ENCODE results near the gene DUSP15. TPM values are rescaled to one million over a fixed set of nuclear protein-coding genes. Genes with fewer than 3 reads are reported as not detected.

DUSP15 gene
- polyA plus RNA-seq, 3 donors = not detected

GRCh38 chr20:31848088-31848999 lies 22.0 kb downstream of the DUSP15 start:
- Histone ChIP-seq H3K9ac (ENCODE audit: insufficient read depth, low read length, poor library complexity, severe bottlenecking) (no peak overlapping the region), H3K4me3 (replicated peaks in 1 of 3; ENCODE audit: low read depth in 2 of 3, low read length in 3 of 3) (no peak overlapping the region), H3K27ac (ENCODE audit: low read depth in 1 of 2, low read length in 2 of 2) (no peak overlapping the region), H3K4me1 (ENCODE audit: control insufficient read depth in 1 of 2, insufficient read depth in 2 of 2, low read length in 2 of 2) (no peaks in the 10 kb centered on the region), H4K20me1 (ENCODE audit: insufficient read depth, low read length) (no peaks in the 10 kb centered on the region), H3K27me3 (ENCODE audit: control insufficient read depth in 2 of 2, insufficient read depth in 2 of 2, low read length in 2 of 2) (peaks cover 0 to 18% of the 10 kb centered on the region in 2 donors), H3K36me3 (replicated peaks in 1 of 2; ENCODE audit: control insufficient read depth in 1 of 2, insufficient read depth in 2 of 2, low read length in 2 of 2) (no peaks in the 10 kb centered on the region), H3K79me2 (ENCODE audit: insufficient read depth, low read length) (no peaks in the 10 kb centered on the region), H2AFZ (ENCODE audit: insufficient read depth, low read depth, low read length, poor library complexity, severe bottlenecking) (no peak overlapping the region), H3K9me3 (replicated peaks in 1 of 2; ENCODE audit: control insufficient read depth in 1 of 2, insufficient read depth in 1 of 2, low read length in 2 of 2) (no peaks in the 10 kb centered on the region), H3K4me2 (replicated peaks; ENCODE audit: extremely low read depth, low read length, poor library complexity, severe bottlenecking) (no peak overlapping the region)
- no peaks in the 10 kb centered on the region for H3K4me1 Mint-ChIP-seq
- TF ChIP-seq, protein P1, sequence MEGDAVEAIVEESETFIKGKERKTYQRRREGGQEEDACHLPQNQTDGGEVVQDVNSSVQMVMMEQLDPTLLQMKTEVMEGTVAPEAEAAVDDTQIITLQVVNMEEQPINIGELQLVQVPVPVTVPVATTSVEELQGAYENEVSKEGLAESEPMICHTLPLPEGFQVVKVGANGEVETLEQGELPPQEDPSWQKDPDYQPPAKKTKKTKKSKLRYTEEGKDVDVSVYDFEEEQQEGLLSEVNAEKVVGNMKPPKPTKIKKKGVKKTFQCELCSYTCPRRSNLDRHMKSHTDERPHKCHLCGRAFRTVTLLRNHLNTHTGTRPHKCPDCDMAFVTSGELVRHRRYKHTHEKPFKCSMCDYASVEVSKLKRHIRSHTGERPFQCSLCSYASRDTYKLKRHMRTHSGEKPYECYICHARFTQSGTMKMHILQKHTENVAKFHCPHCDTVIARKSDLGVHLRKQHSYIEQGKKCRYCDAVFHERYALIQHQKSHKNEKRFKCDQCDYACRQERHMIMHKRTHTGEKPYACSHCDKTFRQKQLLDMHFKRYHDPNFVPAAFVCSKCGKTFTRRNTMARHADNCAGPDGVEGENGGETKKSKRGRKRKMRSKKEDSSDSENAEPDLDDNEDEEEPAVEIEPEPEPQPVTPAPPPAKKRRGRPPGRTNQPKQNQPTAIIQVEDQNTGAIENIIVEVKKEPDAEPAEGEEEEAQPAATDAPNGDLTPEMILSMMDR (IDR thresholded peaks at IDR 0.05) = no peak
- no peak overlapping the region for H3K27ac Mint-ChIP-seq
- H3K4me3 Mint-ChIP-seq = peak overlapping the region in 1 of 2 donors; percentile 39
- no peaks in the 10 kb centered on the region for H3K36me3 Mint-ChIP-seq
- H3K9me3 Mint-ChIP-seq = peaks cover 0 to 2% (median 0%) of the 10 kb centered on the region in 7 donors
- 76% methylated on average over 26 of the region's 32 CpGs for WGBS (ENCODE audit: insufficient coverage)
- peaks cover 18 to 28% (median 23%) of the 10 kb centered on the region in 3 donors for H3K27me3 Mint-ChIP-seq (ENCODE audit: low read depth in 3 of 3)
- intact Hi-C loops (cut with micrococcal nuclease) = no loop called here
- DNase-seq = no peak

- peaks cover 0 to 2% (median 0%) of the 10 kb centered on the region in 7 donors for H3K9me3 Mint-ChIP-seq
- H3K27ac ChIP-seq (ENCODE audit: low read depth in 1 of 2, low read length in 2 of 2) = no peak overlapping the region
- no peaks in the 10 kb centered on the region for H3K4me1 Mint-ChIP-seq
- H4K20me1 ChIP-seq (ENCODE audit: insufficient read depth, low read length) = no peaks in the 10 kb centered on the region
- no peaks in the 10 kb centered on the region for H3K4me1 ChIP-seq (ENCODE audit: control insufficient read depth in 1 of 2, insufficient read depth in 2 of 2, low read length in 2 of 2)
- H3K79me2 ChIP-seq (ENCODE audit: insufficient read depth, low read length) = no peaks in the 10 kb centered on the region
- 20% methylated on average over 1 of the region's 3 CpGs for WGBS (ENCODE audit: insufficient coverage)
- H3K36me3 ChIP-seq (replicated peaks in 1 of 2; ENCODE audit: control insufficient read depth in 1 of 2, insufficient read depth in 2 of 2, low read length in 2 of 2) = no peaks in the 10 kb centered on the region
- H3K9me3 ChIP-seq (replicated peaks in 1 of 2; ENCODE audit: control insufficient read depth in 1 of 2, insufficient read depth in 1 of 2, low read length in 2 of 2) = no peaks in the 10 kb centered on the region
- no peaks in the 10 kb centered on the region for H3K36me3 Mint-ChIP-seq
- H3K4me2 ChIP-seq (replicated peaks; ENCODE audit: extremely low read depth, low read length, poor library complexity, severe bottlenecking) = no peak overlapping the region
- no peak overlapping the region for H2AFZ ChIP-seq (ENCODE audit: insufficient read depth, low read depth, low read length, poor library complexity, severe bottlenecking)
- H3K4me3 Mint-ChIP-seq = no peak overlapping the region
- DNase-seq = no peak
- intact Hi-C loops (cut with micrococcal nuclease) = loop anchor here in 1 of 2 donors (1.0 kb wide), 1 partner anchor 23 kb away; no protein-coding TSS in a partner anchor
- H3K27me3 Mint-ChIP-seq (ENCODE audit: low read depth in 3 of 3) = peaks cover 16 to 36% (median 22%) of the 10 kb centered on the region in 3 donors
- H3K9ac ChIP-seq (ENCODE audit: insufficient read depth, low read length, poor library complexity, severe bottlenecking) = no peak overlapping the region
- TF ChIP-seq, protein P1 (IDR thresholded peaks at IDR 0.05) = peak; percentile 62
- no peak overlapping the region for H3K27ac Mint-ChIP-seq
- peaks cover 0 to 20% of the 10 kb centered on the region in 2 donors for H3K27me3 ChIP-seq (ENCODE audit: control insufficient read depth in 2 of 2, insufficient read depth in 2 of 2, low read length in 2 of 2)
- H3K4me3 ChIP-seq (replicated peaks in 1 of 3; ENCODE audit: low read depth in 2 of 3, low read length in 3 of 3) = no peak overlapping the region
Measured at GRCh38 chr20:31846793-31847138, 23.6 kb downstream of the DUSP15 start.

Data from CD14-positive monocyte (primary cell).